HCT116 (cell line): Measurements from ENCODE around the gene CBX3. TPM values are rescaled to one million over a fixed set of nuclear protein-coding genes. Genes with fewer than 3 reads are reported as not detected.

Experiments used
- ATAC-seq: fragments of 200-7000 bp; cut with Tn5 transposase; 2 replicates; pipeline ENCODE4 v1.9.1; 2020; ENCODE audit warnings: mild to moderate bottlenecking, moderate library complexity
- BruUV-seq: library from RNA; stranded (reverse); fragments of 400-500 nt; replicated peaks from 2 replicates; lab custom pipeline; 2021; lab: Mats Ljungman, UMichigan
- CTCF ChIA-PET: fragments of 300-600 bp; sonication (Branson Sonifier 250); formaldehyde crosslinking; loops from one replicate; lab custom pipeline; 2021; ENCODE audit warnings: antibody characterized with exemption; lab: Charles Lee
- POLR2A ChIA-PET: fragments of 300-600, 350-600 bp; sonication (Branson Sonifier 250); formaldehyde crosslinking; loops from one replicate; lab custom pipeline; 2021; ENCODE audit warnings: antibody characterized with exemption; lab: Charles Lee
- RAD21 ChIA-PET, 2 experiments: fragments of 300-600 bp; sonication (Branson Sonifier 250); formaldehyde crosslinking; loops; one replicate each; lab custom pipeline; 2023; ENCODE audit warnings: low total read pairs in 2 of 2; ENCODE audit not compliant: uncharacterized antibody in 2 of 2, unreplicated experiment in 2 of 2, low non-redundant PET in 1 of 2; lab: Charles Lee
- DNase-seq: peaks from one replicate; pipeline ENCODE4 v3.0.0-alpha.2; 2010; ENCODE audit warnings: low read depth, low spot score
- H2AFZ ChIP-seq: fragments of 200-600 bp; shearing (Covaris generic), sonication (generic); 2 replicates; pipeline ENCODE4 v1.6.1; 2017; ENCODE audit warnings: low read depth, mixed run types, mixed read lengths, antibody characterized with exemption, low read length; ENCODE audit not compliant: poor library complexity, severe bottlenecking
- H3K27ac ChIP-seq: 2 replicates; pipeline ENCODE4 v1.5.1; 2012; ENCODE audit warnings: low read depth, low read length
- H3K27me3 ChIP-seq: fragments of 200-600 bp; sonication (generic); 2 replicates; pipeline ENCODE4 v1.6.1; 2016; ENCODE audit warnings: mixed run types, low read length, mixed read lengths; ENCODE audit not compliant: insufficient read depth
- H3K36me3 ChIP-seq, 2 experiments: fragments of 200-500 bp in 1 of 2; fragments of 200-600 bp in 1 of 2; sonication (Bioruptor generic) in 1 of 2; sonication (generic) in 1 of 2; 2 replicates each; pipeline versions ENCODE4 v1.5.1 to v1.6.1; 2014 to 2016; ENCODE audit warnings: low read length in 2 of 2, inconsistent platforms in 1 of 2, mixed read lengths in 1 of 2, mixed run types in 1 of 2; ENCODE audit not compliant: insufficient read depth in 2 of 2, control insufficient read depth in 1 of 2
- H3K4me1 ChIP-seq, 2 experiments: fragments of 200-600 bp in 1 of 2; sonication (generic) in 1 of 2; 2 replicates each; pipeline versions ENCODE4 v1.5.1 to v1.6.1; 2012 to 2017; ENCODE audit warnings: low read length in 2 of 2, inconsistent platforms in 1 of 2, mild to moderate bottlenecking in 1 of 2, mixed read lengths in 1 of 2, mixed run types in 1 of 2, moderate library complexity in 1 of 2; ENCODE audit not compliant: insufficient read depth in 2 of 2, control insufficient read depth in 1 of 2
- H3K4me2 ChIP-seq: fragments of 200-600 bp; sonication (generic); 2 replicates; pipeline ENCODE4 v1.6.1; 2017; ENCODE audit warnings: mixed run types, low read length, mixed read lengths
- H3K4me3 ChIP-seq, 2 experiments: fragments of 200-600 bp in 1 of 2; sonication (generic) in 1 of 2; replicated peaks in 1 of 2; 2 replicates each; pipeline ENCODE4 v1.5.1; 2011 to 2016; ENCODE audit warnings: low read length in 2 of 2, control low read depth in 1 of 2, low read depth in 1 of 2, mild to moderate bottlenecking in 1 of 2, mixed read lengths in 1 of 2, mixed run types in 1 of 2
- H3K79me2 ChIP-seq: fragments of 200-600 bp; sonication (generic); 2 replicates; pipeline ENCODE4 v1.6.1; 2017; ENCODE audit warnings: mild to moderate bottlenecking, mixed run types, low read length, moderate library complexity, mixed read lengths; ENCODE audit not compliant: insufficient read depth
- H3K9ac ChIP-seq: fragments of 200-600 bp; sonication (generic); 2 replicates; pipeline ENCODE4 v1.6.1; 2016; ENCODE audit warnings: low read length, mixed read lengths
- H3K9me2 ChIP-seq: fragments of 200-600 bp; sonication (generic), shearing (Covaris generic); 2 replicates; pipeline ENCODE4 v1.6.1; 2017; ENCODE audit warnings: mixed run types, mild to moderate bottlenecking, moderate library complexity; ENCODE audit not compliant: insufficient read depth
- H3K9me3 ChIP-seq, 2 experiments: fragments of 200-500 bp in 1 of 2; fragments of 200-600 bp in 1 of 2; sonication (Bioruptor generic) in 1 of 2; sonication (generic) in 1 of 2; 2 replicates each; pipeline ENCODE4 v1.6.1; 2014 to 2017; ENCODE audit warnings: low read length in 2 of 2, mixed read lengths in 2 of 2, inconsistent platforms in 1 of 2, low read depth in 1 of 2, mild to moderate bottlenecking in 1 of 2, mixed run types in 1 of 2, moderate library complexity in 1 of 2; ENCODE audit not compliant: control insufficient read depth in 1 of 2, insufficient read depth in 1 of 2
- H4K20me1 ChIP-seq: fragments of 200-600 bp; sonication (generic), shearing (Covaris generic); 2 replicates; pipeline ENCODE4 v1.6.1; 2017; ENCODE audit warnings: mixed run types, mild to moderate bottlenecking, moderate library complexity; ENCODE audit not compliant: insufficient read depth
- ELF1 ChIP-seq: IDR thresholded peaks from 2 replicates; pipeline ENCODE4 v1.6.1; 2012; ENCODE audit warnings: low read depth, borderline replicate concordance
- EZH2phosphoT487 ChIP-seq: fragments of 200-600 bp; IDR thresholded peaks from 2 replicates; pipeline ENCODE4 v1.6.1; 2018; ENCODE audit warnings: antibody characterized with exemption, borderline replicate concordance
- JUND ChIP-seq: IDR thresholded peaks from 2 replicates; pipeline ENCODE4 v1.6.1; 2012
- POLR2AphosphoS5 ChIP-seq: IDR thresholded peaks from 2 replicates; pipeline ENCODE4 v1.6.1; 2011; ENCODE audit warnings: mild to moderate bottlenecking, low read depth, low read length, moderate library complexity
- SIN3A ChIP-seq: IDR thresholded peaks from 2 replicates; pipeline ENCODE4 v1.6.1; 2012; ENCODE audit warnings: low read depth
- SP1 ChIP-seq: IDR thresholded peaks from 2 replicates; pipeline ENCODE4 v1.6.1; 2012; ENCODE audit warnings: low read depth
- SRF ChIP-seq: IDR thresholded peaks from 2 replicates; pipeline ENCODE4 v1.6.1; 2012; ENCODE audit warnings: low read depth
- TCF7L2 ChIP-seq: IDR thresholded peaks from 2 replicates; pipeline ENCODE4 v1.7.0; 2011; ENCODE audit warnings: borderline replicate concordance, inconsistent platforms; ENCODE audit not compliant: insufficient read depth, insufficient read length; ENCODE audit errors: extremely low read depth
- YY1 ChIP-seq: IDR thresholded peaks from 2 replicates; pipeline ENCODE4 v1.6.1; 2011; ENCODE audit warnings: low read length, low read depth, moderate library complexity, mild to moderate bottlenecking; ENCODE audit not compliant: insufficient replicate concordance; ENCODE audit errors: extremely low read depth
- intact Hi-C: fragments of 100-400 bp; cut with micrococcal nuclease; formaldehyde crosslinking; loops from 2 replicates; pipeline ENCODE4 v1.10.0; 2022
- total RNA-seq: library from RNA; stranded (reverse); gene quantifications from one replicate; pipeline ENCODE4 v1.2.1, GENCODE V29; 2021; ENCODE audit not compliant: unreplicated experiment
- TF ChIP-seq, protein P1 (sequence below): IDR thresholded peaks from 2 replicates; pipeline ENCODE4 v1.6.1; 2012
- TF ChIP-seq, protein P2 (sequence below): IDR thresholded peaks from 2 replicates; pipeline ENCODE4 v1.6.1; 2011; ENCODE audit warnings: mild to moderate bottlenecking, low read length, moderate library complexity; ENCODE audit not compliant: insufficient replicate concordance; ENCODE audit errors: extremely low read depth

The CBX3 gene
- total RNA-seq, 1 experiment from 2014 or later = 274 TPM

DNA sequence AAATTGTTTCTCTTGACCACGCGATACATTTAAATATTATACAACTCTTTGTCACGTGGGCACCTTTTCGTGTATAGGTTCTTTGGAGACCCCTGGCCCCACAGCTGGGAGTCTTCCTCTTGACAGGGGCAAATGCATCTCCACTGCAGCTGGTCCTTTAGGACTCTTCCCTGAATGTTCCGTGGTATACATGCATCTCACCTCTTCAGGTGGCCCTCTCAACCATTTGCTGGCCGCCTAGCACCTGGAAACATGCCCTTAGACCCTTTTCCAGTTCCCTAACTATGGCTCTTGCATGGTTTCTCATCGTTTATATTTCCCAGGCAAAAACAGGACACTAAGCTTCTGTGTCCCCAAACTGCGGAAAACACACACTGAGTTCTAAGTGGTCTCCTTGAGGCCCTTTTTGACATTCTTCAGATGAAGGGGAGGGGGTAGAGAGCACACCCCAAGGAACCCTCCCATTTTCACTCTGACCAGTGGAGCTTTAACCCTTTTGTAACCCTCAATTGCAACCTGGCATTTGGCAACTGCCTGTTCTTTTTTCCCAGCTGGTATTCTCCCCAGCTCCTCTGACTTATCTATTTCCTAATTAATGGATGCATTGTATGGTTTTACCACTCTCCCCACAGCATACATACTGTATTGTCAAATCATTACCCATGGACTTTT is 21.6 kb upstream of the CBX3 start:
- no peaks in the 10 kb centered on the region for H3K9me2 ChIP-seq
- H2AFZ ChIP-seq = no peak overlapping the region
- ATAC-seq (no peak), DNase-seq (no peak)
- no peaks in the 10 kb centered on the region for H3K79me2 ChIP-seq
- H3K4me3 ChIP-seq = no peak overlapping the region
- H3K9ac ChIP-seq = no peak overlapping the region
- no peak overlapping the region for H3K4me2 ChIP-seq
- BruUV-seq = no TSS peak
- CTCF ChIA-PET = interaction anchor here (1.3 to 3.8 kb wide), 2 partner anchors 89 to 287 kb away, joined by 4 to 16 read pairs; no protein-coding TSS in a partner anchor
- no peaks in the 10 kb centered on the region for H3K27me3 ChIP-seq
- H3K36me3 ChIP-seq = no peaks in the 10 kb centered on the region
- TF ChIP-seq TCF7L2 (no peak), ELF1 (no peak), JUND (0 out of 2 replicates have a peak, but pooled peaks have one; percentile 6), EZH2phosphoT487 (no peak)
- TF ChIP-seq, all 23 proteins: peak for 1
- H4K20me1 ChIP-seq = peaks cover 1% of the 10 kb centered on the region; the same call in 1 of the 2 replicates
- ChIA-PET RAD21 (no interaction called here), POLR2A (interaction anchor here (1.0 to 1.4 kb wide), 3 partner anchors 10 to 20 kb away, joined by 3 to 4 read pairs (median 4); no protein-coding TSS in a partner anchor)
- intact Hi-C loops = loop anchor here (5.0 kb wide), 1 partner anchor 88 kb away; no protein-coding TSS in a partner anchor
- no peaks in the 10 kb centered on the region for H3K9me3 ChIP-seq
- H3K27ac ChIP-seq = no peak overlapping the region
- H3K4me1 ChIP-seq = no peaks in the 10 kb centered on the region

DNA sequence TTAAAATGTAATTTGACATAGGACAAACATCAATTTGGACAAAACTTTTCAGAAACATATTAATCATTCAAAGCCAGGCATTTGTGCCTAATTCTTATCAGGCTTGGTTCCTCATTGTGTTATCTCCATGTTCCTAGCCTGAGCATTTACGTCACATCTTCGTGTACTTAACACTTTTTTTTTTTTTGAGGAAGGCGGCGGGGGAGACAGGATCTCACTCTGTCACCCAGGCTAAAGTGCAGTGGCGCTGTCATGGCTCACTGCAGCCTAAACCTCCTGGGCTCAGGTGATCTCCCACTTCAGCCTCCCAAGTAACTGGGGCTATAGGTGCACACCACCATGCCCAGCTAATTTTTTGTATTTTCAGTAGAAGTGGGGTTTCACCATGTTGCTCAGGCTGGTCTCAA is 20.8 kb upstream of the CBX3 start:
- intact Hi-C loops = loop anchor here (5.0 kb wide), 1 partner anchor 88 kb away; no protein-coding TSS in a partner anchor
- POLR2A ChIA-PET = interaction anchor here (1.3 to 1.4 kb wide), 2 partner anchors 11 to 18 kb away, joined by 3 to 4 read pairs; no protein-coding TSS in a partner anchor

More for the DNA sequence above, 20.8 kb upstream of the CBX3 start:
- DNase-seq (no peak), ATAC-seq (no peak)
- Histone ChIP-seq H3K79me2 (no peaks in the 10 kb centered on the region), H3K4me2 (no peak overlapping the region), H3K9me3 (no peaks in the 10 kb centered on the region), H3K4me3 (no peak overlapping the region), H3K9ac (no peak overlapping the region), H3K36me3 (no peaks in the 10 kb centered on the region), H4K20me1 (peaks cover 7% of the 10 kb centered on the region; the same call in 1 of the 2 replicates), H3K9me2 (no peaks in the 10 kb centered on the region), H3K4me1 (no peaks in the 10 kb centered on the region), H3K27ac (no peak overlapping the region), H2AFZ (no peak overlapping the region), H3K27me3 (no peaks in the 10 kb centered on the region)
- ChIA-PET CTCF (interaction anchor here (1.3 to 3.8 kb wide), 3 partner anchors 90 to 288 kb away, joined by 4 to 16 read pairs (median 4); no protein-coding TSS in a partner anchor), RAD21 (no interaction called here)
- no TSS peak for BruUV-seq
- TF ChIP-seq, protein P1, sequence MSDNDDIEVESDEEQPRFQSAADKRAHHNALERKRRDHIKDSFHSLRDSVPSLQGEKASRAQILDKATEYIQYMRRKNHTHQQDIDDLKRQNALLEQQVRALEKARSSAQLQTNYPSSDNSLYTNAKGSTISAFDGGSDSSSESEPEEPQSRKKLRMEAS = no peak
- no peak for TF ChIP-seq EZH2phosphoT487
- no peak for TF ChIP-seq SRF
- TF ChIP-seq, protein P2, sequence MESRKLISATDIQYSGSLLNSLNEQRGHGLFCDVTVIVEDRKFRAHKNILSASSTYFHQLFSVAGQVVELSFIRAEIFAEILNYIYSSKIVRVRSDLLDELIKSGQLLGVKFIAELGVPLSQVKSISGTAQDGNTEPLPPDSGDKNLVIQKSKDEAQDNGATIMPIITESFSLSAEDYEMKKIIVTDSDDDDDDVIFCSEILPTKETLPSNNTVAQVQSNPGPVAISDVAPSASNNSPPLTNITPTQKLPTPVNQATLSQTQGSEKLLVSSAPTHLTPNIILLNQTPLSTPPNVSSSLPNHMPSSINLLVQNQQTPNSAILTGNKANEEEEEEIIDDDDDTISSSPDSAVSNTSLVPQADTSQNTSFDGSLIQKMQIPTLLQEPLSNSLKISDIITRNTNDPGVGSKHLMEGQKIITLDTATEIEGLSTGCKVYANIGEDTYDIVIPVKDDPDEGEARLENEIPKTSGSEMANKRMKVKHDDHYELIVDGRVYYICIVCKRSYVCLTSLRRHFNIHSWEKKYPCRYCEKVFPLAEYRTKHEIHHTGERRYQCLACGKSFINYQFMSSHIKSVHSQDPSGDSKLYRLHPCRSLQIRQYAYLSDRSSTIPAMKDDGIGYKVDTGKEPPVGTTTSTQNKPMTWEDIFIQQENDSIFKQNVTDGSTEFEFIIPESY = no peak
- no peak for TF ChIP-seq SP1
- no peak for TF ChIP-seq YY1
- no peak for TF ChIP-seq SIN3A
- TF ChIP-seq ELF1 = no peak
- TF ChIP-seq TCF7L2 = no peak
- no peak for TF ChIP-seq POLR2AphosphoS5
